HG03039 (cell line): ENCODE measurements around the gene HECTD1.

ENCODE experiments used
- ATAC-seq: cut with Tn5 transposase; IDR thresholded peaks from one replicate; pipeline ENCODE4 v1.9.1; 2021; ENCODE audit warnings: mild to moderate bottlenecking, moderate library complexity; ENCODE audit not compliant: unreplicated experiment

The HECTD1 gene

GRCh38 chr14:31161274-31161673 lies 46.3 kb downstream of the HECTD1 start:
- ATAC-seq = no peak

GRCh38 chr14:31159682-31160296 lies 47.8 kb downstream of the HECTD1 start:
- ATAC-seq = no peak

GRCh38 chr14:31154956-31155355 lies 52.6 kb downstream of the HECTD1 start:
- no peak for ATAC-seq

GRCh38 chr14:31142455-31143087 lies 65.0 kb downstream of the HECTD1 start:
- no peak for ATAC-seq

GRCh38 chr14:31139301-31139847 lies 68.2 kb downstream of the HECTD1 start:
- ATAC-seq = no peak

GRCh38 chr14:31138301-31138700 lies 69.3 kb downstream of the HECTD1 start:
- ATAC-seq = no peak

DNA sequence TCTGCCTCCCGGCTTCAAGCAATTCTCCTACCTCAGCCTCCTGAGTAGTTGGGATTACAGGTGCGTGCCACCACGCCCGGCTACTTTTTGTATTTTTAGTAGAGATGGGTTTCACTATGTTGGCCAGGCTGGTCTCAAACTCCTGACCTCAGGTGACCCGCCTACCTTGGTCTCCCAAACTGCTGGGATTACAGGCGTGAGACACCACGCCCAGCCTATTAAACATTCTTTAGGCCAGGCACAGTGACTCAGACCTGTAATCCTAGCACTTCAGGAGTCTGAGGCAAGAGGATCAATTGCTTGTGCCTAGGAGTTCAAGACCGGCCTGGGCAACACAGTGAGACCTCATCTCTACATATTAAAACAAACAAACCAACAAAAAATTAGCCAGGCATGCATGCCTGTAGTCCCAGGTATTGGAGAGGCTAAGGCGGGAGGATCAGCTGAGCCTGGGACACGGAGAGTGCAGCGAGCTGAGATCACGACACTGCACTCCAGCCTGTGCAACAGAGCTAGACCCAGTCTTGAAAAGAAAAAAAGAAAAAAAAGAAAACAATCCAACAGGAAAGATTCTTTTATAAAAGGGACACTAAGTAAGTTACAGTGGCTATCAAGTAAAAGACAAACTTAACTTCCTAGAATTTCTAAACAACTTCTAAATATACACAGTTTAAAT lies 70.2 kb downstream of the HECTD1 start:
- no peak for ATAC-seq

DNA sequence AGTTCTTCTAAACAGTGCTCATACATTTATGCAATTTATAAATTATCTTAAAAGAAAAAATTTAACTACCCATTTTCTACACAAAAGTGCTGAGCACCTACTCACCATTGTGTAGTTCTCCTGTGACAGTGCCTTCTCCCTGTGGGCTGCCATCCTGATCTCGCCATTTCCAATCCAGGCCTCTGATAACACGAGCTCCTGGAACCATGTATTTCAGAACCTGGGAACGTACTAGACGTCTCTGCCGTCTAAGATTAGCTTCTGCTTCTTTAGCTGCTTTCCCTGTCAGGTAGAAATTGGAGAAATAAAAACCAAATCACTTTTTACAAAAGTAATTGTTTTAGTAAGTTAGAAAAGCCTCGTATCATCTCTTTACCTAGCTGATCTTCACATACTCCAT lies 74.5 kb downstream of the HECTD1 start:
- no peak for ATAC-seq

DNA sequence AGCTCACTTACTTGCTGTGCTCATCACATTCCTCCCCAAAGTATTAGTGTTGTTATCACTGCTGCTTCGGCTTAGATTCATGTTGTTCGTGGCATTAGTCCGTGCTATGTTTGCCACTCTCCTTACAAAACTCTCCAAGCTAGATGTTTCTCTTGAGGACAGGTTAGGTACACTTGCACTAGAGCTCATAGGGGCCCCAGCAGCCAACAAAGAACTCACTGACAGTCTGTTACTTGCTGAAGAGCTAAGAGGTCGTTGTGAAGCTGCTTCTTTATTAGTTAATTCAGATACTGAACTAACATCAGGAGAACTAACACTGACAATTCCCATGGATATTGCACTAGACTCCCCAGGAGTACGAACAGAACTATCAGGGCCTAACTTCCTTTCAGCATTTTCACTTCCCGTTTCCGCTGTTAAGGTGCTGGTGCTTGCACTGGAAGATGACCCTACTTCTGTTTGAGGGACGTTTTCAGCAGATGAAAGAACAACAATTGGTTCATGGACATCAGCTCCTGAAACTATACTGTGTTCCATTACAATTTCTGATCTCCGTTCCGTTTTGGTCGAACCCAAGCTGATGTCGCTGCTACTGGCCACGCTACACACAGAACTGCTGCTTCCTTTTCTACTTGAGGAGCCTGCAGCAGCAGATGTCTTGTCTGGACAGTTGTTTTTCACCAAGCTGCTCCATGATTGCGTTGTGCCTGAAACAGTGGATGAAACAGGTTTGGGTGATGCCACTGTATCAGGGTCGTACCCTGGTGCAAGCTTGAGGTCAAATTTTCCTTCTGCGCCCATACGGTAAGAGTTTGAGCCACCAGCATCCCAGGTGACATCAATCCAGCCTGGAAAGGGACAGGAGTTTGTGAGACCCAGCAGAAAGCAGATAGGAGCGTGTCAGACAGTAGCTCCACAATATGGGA lies 78.7 kb downstream of the HECTD1 start:
- ATAC-seq = no peak

GRCh38 chr14:31127690-31128089 lies 79.9 kb downstream of the HECTD1 start:
- ATAC-seq = no peak

GRCh38 chr14:31126680-31127079 lies 80.9 kb downstream of the HECTD1 start:
- ATAC-seq = no peak

DNA sequence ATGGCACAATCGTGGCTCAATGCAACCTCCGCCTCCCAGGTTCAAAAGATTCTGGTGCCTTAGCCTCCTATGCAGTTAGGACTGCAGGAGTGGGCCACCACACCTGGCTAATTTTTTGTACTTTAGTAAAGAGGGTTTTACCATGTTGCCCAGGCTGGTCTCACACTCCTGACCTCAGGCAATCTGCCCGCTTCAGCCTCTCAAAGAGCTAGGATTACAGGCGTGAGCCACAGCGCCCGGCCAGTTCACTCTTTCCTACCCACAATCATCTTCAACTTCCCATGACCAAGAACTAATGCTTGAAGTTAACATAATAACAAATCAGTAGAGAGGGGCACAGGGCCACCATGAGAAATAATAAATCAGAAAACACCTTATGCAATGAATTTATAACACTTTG lies 82.4 kb downstream of the HECTD1 start:
- no peak for ATAC-seq

DNA sequence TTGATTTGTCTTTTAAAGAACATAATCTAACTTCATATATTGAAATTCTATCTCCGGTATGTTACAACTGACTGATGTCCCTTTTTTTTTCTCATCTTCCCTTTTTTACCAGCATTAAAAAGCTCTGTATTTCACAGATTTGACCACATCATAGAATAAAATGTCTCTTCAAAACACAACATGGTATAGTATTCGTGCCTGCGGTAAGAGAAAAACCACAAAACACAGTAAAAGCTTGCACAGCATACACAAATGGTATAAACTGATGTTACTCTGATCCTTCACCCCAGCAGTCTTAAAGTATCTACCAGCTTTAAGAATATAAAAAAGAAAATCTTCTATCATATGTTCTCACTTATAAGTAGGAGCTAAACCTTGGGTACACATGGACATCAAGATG lies 83.4 kb downstream of the HECTD1 start:
- ATAC-seq = no peak

DNA sequence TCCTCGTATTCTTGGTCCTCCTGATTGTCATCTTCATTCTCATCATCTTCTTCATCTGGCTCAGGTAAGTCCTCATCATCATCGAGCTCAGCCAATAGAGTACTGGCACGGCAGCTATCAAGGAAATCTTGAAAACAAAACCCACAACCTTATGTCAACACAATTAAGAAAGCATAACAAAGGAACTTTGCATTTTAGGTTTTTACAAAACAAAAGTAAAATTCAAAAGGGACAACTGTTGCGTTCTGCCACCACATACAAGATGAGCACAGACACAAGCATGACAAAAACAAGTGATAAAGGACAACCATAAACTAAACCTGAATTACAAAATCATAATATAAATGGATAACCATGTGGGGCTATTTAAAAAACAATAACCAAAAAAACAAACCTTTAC lies 84.7 kb downstream of the HECTD1 start:
- ATAC-seq = no peak

GRCh38 chr14:31122098-31122611 lies 85.4 kb downstream of the HECTD1 start:
- no peak for ATAC-seq

GRCh38 chr14:31118892-31119291 lies 88.7 kb downstream of the HECTD1 start:
- ATAC-seq = no peak

DNA sequence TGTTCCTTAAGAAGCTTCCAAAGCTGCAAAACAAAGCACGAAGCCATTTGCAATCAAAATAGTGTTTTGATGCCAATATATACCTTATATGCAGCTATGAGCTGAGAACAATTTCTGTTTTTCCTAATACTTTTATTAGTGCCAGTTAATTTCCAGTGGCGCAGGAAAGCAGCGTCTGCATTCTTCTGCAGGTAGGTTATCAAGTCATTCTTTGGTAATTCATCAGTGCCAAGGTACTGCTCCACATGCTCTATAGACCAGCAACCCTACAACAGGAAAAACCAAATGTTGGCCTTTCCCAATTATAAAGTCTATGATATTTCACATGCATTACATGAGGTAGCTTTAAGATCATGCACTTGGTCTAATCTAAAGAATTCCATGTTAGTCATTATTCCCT lies 93.8 kb downstream of the HECTD1 start:
- ATAC-seq = no peak

DNA sequence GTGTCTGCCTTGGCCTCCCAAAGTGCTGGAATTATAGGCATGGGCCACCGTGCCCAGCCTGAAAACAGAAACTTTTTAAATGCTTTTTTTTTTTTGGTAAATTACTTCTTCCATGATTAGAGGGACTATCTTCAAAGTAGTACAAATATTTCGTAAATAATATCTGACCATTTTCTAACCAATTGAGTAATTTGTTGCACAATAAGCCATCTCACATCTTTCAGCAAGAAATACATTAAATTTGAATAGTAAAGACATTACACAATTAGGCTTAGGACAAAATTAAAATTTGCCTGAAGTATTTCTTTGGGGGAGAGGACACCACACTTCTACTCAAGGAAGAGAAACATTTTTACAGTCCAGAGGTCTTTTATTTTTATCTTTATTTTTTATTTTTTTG lies 96.7 kb downstream of the HECTD1 start:
- ATAC-seq = no peak

- ATAC-seq = no peak
Measured at GRCh38 chr14:31109257-31109656, 98.3 kb downstream of the HECTD1 start.

GRCh38 chr14:31106768-31107167 lies 100.8 kb downstream of the HECTD1 start:
- no peak for ATAC-seq

DNA sequence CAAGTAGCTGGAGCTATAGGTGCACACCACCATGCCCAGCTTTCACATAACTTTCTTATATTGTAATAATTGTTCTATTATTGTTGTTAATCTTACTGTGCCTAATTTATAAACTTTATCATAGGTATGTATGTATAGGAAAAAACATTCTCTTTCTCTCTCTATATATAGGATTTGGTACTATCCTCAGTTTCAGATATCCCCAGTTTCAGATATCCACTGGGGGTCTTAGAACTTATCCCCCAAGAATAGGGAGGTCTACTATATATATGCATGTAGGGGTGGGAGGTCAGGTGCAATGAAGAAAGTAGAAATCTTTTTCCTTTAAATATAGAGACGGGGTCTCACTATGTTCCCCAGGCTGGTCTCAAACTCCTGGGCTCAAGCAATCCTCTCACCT lies 110.5 kb downstream of the HECTD1 start:
- ATAC-seq = no peak
